ENCODE measurements around the gene FAM118B.

FAM118B gene

GRCh38 chr11:126311401-126312291, 100.1 kb downstream of the FAM118B start:
- DNase-seq = no peak
- Mint-ChIP-seq H3K4me3 (no peak overlapping the region), H3K9me3 (peaks cover 8% of the 10 kb centered on the region), H3K4me1 (peaks cover 27% of the 10 kb centered on the region), H3K27ac (no peak overlapping the region), H3K27me3 (no peaks in the 10 kb centered on the region), H3K36me3 (peaks cover 47% of the 10 kb centered on the region)
- CTCF ChIA-PET = interaction anchor here (0.7 to 3.8 kb wide), 17 partner anchors 7 to 198 kb away, joined by 3 to 61 read pairs (median 3); partner anchors contain the start of gene ST3GAL4
